HEK293T (cell line): ENCODE data around the gene NVL.

Experiments used
- CTCF ChIA-PET: fragments of 350-600 bp; formaldehyde crosslinking; extraction: SDS; loops from one replicate; lab custom pipeline; 2021; ENCODE audit warnings: antibody characterized with exemption, inconsistent platforms; lab: Yijun Ruan, JAX
- POLR2A ChIA-PET: fragments of 350-600 bp; formaldehyde crosslinking; extraction: SDS; loops from one replicate; lab custom pipeline; 2020; ENCODE audit warnings: antibody characterized with exemption, inconsistent platforms; lab: Yijun Ruan, JAX
- DNase-seq: peaks from one replicate; pipeline ENCODE4 v3.0.0; 2012; ENCODE audit warnings: mixed read lengths; ENCODE audit errors: extremely low spot score
- ARNT ChIP-seq: fragments of 450-650 bp; IDR thresholded peaks from 2 replicates; pipeline ENCODE4 v1.6.1; 2017; ENCODE audit warnings: mild to moderate bottlenecking
- BHLHE40 ChIP-seq: fragments of 450-650 bp; IDR thresholded peaks from 2 replicates; pipeline ENCODE4 v1.6.1; 2016; ENCODE audit warnings: mild to moderate bottlenecking, moderate library complexity, borderline replicate concordance
- CTBP1 ChIP-seq: fragments of 450-650 bp; IDR thresholded peaks from 2 replicates; pipeline ENCODE4 v1.6.1; 2016; ENCODE audit warnings: borderline replicate concordance
- ELF4 ChIP-seq: fragments of 450-650 bp; IDR thresholded peaks from 2 replicates; pipeline ENCODE4 v1.6.1; 2017; ENCODE audit warnings: antibody characterized with exemption
- FOXA1 ChIP-seq: fragments of 450-650 bp; IDR thresholded peaks from 2 replicates; pipeline ENCODE4 v1.6.1; 2016; ENCODE audit warnings: mild to moderate bottlenecking
- FOXK2 ChIP-seq: fragments of 450-650 bp; IDR thresholded peaks from 2 replicates; pipeline ENCODE4 v1.6.1; 2016; ENCODE audit warnings: mild to moderate bottlenecking
- FOXM1 ChIP-seq: fragments of 450-650 bp; IDR thresholded peaks from 2 replicates; pipeline ENCODE4 v1.6.1; 2017; ENCODE audit warnings: mild to moderate bottlenecking, borderline replicate concordance
- HDGF ChIP-seq: fragments of 450-650 bp; IDR thresholded peaks from 2 replicates; pipeline ENCODE4 v1.6.1; 2017; ENCODE audit warnings: antibody characterized with exemption, borderline replicate concordance
- L3MBTL2 ChIP-seq: fragments of 450-650 bp; conservative IDR thresholded peaks from 2 replicates; pipeline ENCODE4 v1.6.1; 2016; ENCODE audit warnings: mild to moderate bottlenecking
- LEF1 ChIP-seq: fragments of 450-650 bp; IDR thresholded peaks from 2 replicates; pipeline ENCODE4 v1.6.1; 2017; ENCODE audit warnings: mild to moderate bottlenecking, borderline replicate concordance
- NFRKB ChIP-seq: fragments of 450-650 bp; IDR thresholded peaks from 2 replicates; pipeline ENCODE4 v1.6.1; 2016; ENCODE audit warnings: mild to moderate bottlenecking, moderate library complexity
- SP1 ChIP-seq: fragments of 450-650 bp; IDR thresholded peaks from 2 replicates; pipeline ENCODE4 v1.6.1; 2017
- SUZ12 ChIP-seq: fragments of 450-650 bp; IDR thresholded peaks from 2 replicates; pipeline ENCODE4 v1.6.1; 2016; ENCODE audit warnings: mild to moderate bottlenecking
- TARDBP ChIP-seq: fragments of 450-650 bp; IDR thresholded peaks from 2 replicates; pipeline ENCODE4 v1.6.1; 2016
- ZNF384 ChIP-seq: fragments of 450-650 bp; IDR thresholded peaks from 2 replicates; pipeline ENCODE4 v1.6.1; 2016
- TF ChIP-seq, protein P1 (sequence below): fragments of 450-650 bp; IDR thresholded peaks from 2 replicates; pipeline ENCODE4 v1.6.1; 2016

Gene NVL

DNA sequence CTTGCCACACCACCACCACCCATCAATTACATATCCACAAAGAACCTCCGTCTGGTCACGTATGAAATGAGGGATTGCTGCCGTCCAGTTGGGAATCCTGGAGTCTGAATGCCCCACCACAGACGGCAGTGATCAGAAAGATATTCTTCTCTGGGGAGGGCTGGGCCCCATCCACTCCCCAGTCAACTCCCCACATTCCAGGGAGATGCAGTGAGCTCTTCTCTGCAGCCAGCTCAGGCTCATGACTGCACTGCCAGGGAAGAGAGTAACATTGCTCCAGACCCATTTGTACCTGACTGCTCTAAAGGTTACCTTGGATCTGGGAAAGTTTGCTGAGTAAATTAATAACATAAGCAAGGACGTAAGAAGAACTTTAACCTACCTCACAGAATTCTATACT, 128.6 kb downstream of the NVL start:
- TF ChIP-seq BHLHE40, result no peak
- TF ChIP-seq, protein P1, sequence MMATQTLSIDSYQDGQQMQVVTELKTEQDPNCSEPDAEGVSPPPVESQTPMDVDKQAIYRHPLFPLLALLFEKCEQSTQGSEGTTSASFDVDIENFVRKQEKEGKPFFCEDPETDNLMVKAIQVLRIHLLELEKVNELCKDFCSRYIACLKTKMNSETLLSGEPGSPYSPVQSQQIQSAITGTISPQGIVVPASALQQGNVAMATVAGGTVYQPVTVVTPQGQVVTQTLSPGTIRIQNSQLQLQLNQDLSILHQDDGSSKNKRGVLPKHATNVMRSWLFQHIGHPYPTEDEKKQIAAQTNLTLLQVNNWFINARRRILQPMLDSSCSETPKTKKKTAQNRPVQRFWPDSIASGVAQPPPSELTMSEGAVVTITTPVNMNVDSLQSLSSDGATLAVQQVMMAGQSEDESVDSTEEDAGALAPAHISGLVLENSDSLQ, result no peak
- no peak for TF ChIP-seq FOXM1
- no peak for TF ChIP-seq CTBP1
- TF ChIP-seq NFRKB, result no peak
- TF ChIP-seq FOXK2, result no peak
- TF ChIP-seq SP1, result no peak
- TF ChIP-seq LEF1, result no peak
- TF ChIP-seq HDGF, result no peak
- TF ChIP-seq L3MBTL2, result no peak
- TF ChIP-seq TARDBP, result no peak
- no peak for TF ChIP-seq ZNF384
- no peak for TF ChIP-seq ELF4
- no peak for TF ChIP-seq FOXA1
- no peak for TF ChIP-seq ARNT
- TF ChIP-seq SUZ12, result no peak
- ChIA-PET CTCF (no interaction called here), POLR2A (no interaction called here)
- no peak for DNase-seq

DNA sequence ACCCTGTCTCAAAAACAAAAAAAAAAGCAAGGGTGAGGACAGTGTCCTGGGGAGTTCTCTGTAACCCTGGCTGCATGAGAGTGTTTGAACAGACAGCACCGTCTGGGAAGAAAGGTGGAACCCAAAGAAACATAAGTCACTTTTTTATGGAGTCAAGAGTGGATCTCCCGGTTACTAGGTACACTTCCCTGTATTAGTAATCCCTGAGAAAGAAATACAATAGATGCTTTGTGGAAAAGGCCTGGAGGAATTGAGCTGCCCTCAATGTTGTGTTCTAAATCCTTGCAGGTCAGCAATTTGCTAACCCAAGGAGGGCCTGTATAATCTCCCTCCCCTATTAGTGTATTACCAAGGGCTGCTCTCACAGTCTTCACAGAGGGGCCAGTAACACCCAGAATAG, 130.3 kb downstream of the NVL start:
- ChIA-PET POLR2A (interaction anchor here (0.6 kb wide), 1 partner anchor 13 kb away, joined by 3 read pairs; no protein-coding TSS in a partner anchor), CTCF (no interaction called here)
- TF ChIP-seq SUZ12 (no peak), L3MBTL2 (no peak), ZNF384 (no peak), FOXA1 (no peak), FOXK2 (no peak), ARNT (no peak), ELF4 (no peak), CTBP1 (no peak), NFRKB (no peak), LEF1 (no peak), SP1 (no peak), FOXM1 (no peak), BHLHE40 (no peak), HDGF (no peak)
- TF ChIP-seq, protein P1, result no peak
- DNase-seq, result no peak

DNA sequence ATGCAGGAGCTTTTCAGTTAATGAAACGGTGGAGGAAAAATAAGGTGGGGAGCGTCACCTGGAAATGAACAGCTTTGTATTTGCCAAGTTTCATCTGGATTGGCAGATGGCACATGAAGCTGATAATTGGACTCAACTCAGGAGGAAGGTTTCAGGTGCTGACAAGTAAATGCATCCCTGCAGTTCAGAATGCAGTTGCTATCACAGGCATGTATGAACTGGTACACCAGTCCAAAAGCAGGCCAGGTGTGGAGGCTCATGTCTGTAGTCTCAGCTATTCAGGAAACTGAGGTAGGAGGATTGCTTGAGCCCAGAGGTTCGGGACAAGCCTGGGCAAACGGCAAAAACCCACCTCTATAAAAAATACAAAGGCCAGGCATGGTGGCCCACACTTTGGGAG, 131.4 kb downstream of the NVL start:
- no peak for DNase-seq
- CTCF ChIA-PET, result no interaction called here
- TF ChIP-seq NFRKB, result no peak
- TF ChIP-seq ARNT, result no peak
- no peak for TF ChIP-seq ZNF384
- no peak for TF ChIP-seq CTBP1
- no peak for TF ChIP-seq L3MBTL2
- no peak for TF ChIP-seq HDGF
- TF ChIP-seq SUZ12, result no peak
- no peak for TF ChIP-seq BHLHE40
- TF ChIP-seq TARDBP, result no peak
- TF ChIP-seq FOXK2, result no peak
- POLR2A ChIA-PET, result interaction anchor here (1.3 kb wide), 1 partner anchor 15 kb away, joined by 4 read pairs; the partner anchor contains the start of gene DEGS1

DNA sequence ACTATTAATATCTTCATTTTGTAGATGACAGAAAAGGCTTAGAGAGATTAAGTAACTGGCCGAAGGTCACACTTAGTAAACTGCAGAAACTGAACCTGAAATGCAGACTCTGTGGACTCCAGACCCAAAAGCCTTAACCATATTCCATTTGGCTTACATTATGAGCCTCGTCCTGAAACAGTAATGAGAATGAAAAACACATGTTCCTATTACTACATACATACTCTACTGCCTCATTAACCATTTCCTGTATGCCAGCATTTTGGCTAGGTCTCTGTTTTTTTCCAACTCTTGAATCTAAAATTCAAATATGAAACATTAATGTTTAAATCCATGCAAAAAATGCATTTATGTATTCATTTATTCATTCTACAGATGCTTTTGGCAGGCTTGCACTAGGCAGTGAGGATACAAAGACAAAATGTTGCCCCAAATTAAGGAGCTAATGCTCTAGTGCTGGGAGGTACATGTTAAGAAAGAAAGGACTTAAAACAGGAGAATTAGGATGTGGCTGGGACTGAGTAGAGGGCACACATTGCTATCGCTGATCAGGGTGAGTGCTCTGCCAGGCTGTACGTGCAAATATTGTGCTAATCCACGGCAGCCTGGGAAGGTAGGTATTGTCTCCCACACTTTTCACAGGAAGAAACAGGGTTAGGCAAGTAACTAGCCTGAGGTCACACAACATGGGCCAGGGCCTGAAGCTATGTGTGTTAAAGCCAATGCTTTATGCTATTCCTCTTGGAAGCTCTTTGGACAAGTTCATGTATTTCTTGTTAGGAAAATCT, 133.0 kb downstream of the NVL start:
- TF ChIP-seq SP1 (no peak), BHLHE40 (no peak), ARNT (no peak), ELF4 (no peak), NFRKB (no peak), HDGF (no peak), ZNF384 (no peak), CTBP1 (no peak)
- TF ChIP-seq, protein P1, result no peak
- ChIA-PET POLR2A (no interaction called here), CTCF (no interaction called here)
- DNase-seq, result no peak

DNA sequence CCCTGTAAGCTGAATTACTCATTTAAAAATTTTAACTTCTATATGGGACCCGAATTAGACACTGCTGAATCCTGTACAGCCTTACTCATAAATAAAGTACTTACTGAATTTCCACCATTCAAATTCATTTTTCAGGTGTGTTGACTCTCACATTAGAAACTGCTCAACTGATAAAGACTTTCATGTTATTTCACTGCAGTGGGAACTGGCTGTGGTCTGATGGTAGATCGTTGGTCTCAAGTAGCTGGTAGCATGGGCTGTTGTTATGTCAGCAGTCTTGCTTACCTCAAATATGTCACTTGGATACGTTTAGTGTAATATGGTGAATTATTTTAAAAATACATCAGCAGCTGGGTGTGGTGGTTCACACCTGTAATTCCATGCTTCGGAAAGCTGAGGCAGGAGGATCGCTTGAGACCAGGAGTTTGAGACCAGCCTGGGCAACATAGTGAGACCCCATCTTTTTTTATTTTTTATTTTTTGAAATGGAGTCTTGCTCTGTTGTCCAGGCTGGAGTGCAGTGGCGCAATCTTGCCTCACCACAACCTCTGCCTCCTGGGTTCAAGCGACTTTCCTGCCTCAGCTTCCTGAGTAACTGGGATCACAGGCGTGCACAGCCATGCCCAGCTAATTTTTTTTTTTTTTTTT, 136.5 kb downstream of the NVL start:
- CTCF ChIA-PET, result interaction anchor here (0.6 to 1.4 kb wide), 3 partner anchors 11 to 58 kb away, joined by 3 to 5 read pairs (median 3); partner anchors contain the start of gene DEGS1
- POLR2A ChIA-PET, result interaction anchor here (1.6 kb wide), 1 partner anchor 10 kb away, joined by 5 read pairs; the partner anchor contains the start of gene DEGS1
- no peak for TF ChIP-seq BHLHE40
- TF ChIP-seq ZNF384, result no peak
- TF ChIP-seq SP1, result no peak
- no peak for TF ChIP-seq FOXA1
- no peak for TF ChIP-seq ARNT
- no peak for TF ChIP-seq ELF4
- no peak for TF ChIP-seq TARDBP
- no peak for TF ChIP-seq CTBP1
- no peak for DNase-seq
